Activated effector memory CD4-positive, alpha-beta T cell treated with anti-CD3 and anti-CD28 coated beads, Interleukin-2, amount 50 U/mL, for 16 hours (primary cell): ENCODE measurements around the gene SLC39A9.
"Not testable (repeated sequence)": the region's sequence is repeated elsewhere in the genome, so short reads cannot be mapped to it uniquely, and the experiment has no call there.

Experiments
- DNase-seq: peaks from one replicate; pipeline ENCODE4 v3.0.0-alpha.2; 2020

Gene SLC39A9

GRCh38 chr14:69428289-69428998, 30.0 kb downstream of the SLC39A9 start:
- DNase-seq, result no peak

GRCh38 chr14:69429643-69430042, 31.2 kb downstream of the SLC39A9 start:
- DNase-seq, result no peak

- no peak for DNase-seq
Measured at GRCh38 chr14:69430306-69430939, 31.9 kb downstream of the SLC39A9 start.

GRCh38 chr14:69432364-69432763, 33.9 kb downstream of the SLC39A9 start:
- no peak for DNase-seq

GRCh38 chr14:69439521-69440270, 41.2 kb downstream of the SLC39A9 start:
- DNase-seq, result no peak

- DNase-seq, result no peak
Measured at GRCh38 chr14:69441948-69442347, 43.5 kb downstream of the SLC39A9 start.

- DNase-seq, result no peak
Measured at GRCh38 chr14:69443296-69443805, 44.9 kb downstream of the SLC39A9 start.

GRCh38 chr14:69449216-69449615, 50.7 kb downstream of the SLC39A9 start:
- no peak for DNase-seq

- no peak for DNase-seq
Measured at GRCh38 chr14:69451941-69452340, 53.4 kb downstream of the SLC39A9 start.

- DNase-seq, result no peak
Measured at GRCh38 chr14:69458350-69458749, 59.9 kb downstream of the SLC39A9 start.

GRCh38 chr14:69459122-69459521, 60.6 kb downstream of the SLC39A9 start:
- no peak for DNase-seq

GRCh38 chr14:69460093-69460701, 61.7 kb downstream of the SLC39A9 start:
- peak; percentile 80 for DNase-seq

GRCh38 chr14:69464379-69464778, 65.9 kb downstream of the SLC39A9 start:
- DNase-seq, result no peak

- DNase-seq, result no peak
Measured at GRCh38 chr14:69464829-69465228, 66.3 kb downstream of the SLC39A9 start.

GRCh38 chr14:69468949-69469348, 70.5 kb downstream of the SLC39A9 start:
- DNase-seq, result no peak

- DNase-seq, result no peak
Measured at GRCh38 chr14:69471436-69471835, 72.9 kb downstream of the SLC39A9 start.

GRCh38 chr14:69471916-69472315, 73.4 kb downstream of the SLC39A9 start:
- no peak for DNase-seq

GRCh38 chr14:69473260-69473659, 74.8 kb downstream of the SLC39A9 start:
- no peak for DNase-seq

GRCh38 chr14:69473946-69474345, 75.5 kb downstream of the SLC39A9 start:
- peak; percentile 12 for DNase-seq

GRCh38 chr14:69475194-69475818, 76.8 kb downstream of the SLC39A9 start:
- peak; percentile 45 for DNase-seq

- DNase-seq, result peak; percentile 27
Measured at GRCh38 chr14:69476824-69477450, 78.4 kb downstream of the SLC39A9 start.

- not testable (repeated sequence) for DNase-seq
Measured at GRCh38 chr14:69478055-69478454, 79.6 kb downstream of the SLC39A9 start.
